ENCODE measurements around the gene SLC22A23. TPM values are rescaled to one million over a fixed set of nuclear protein-coding genes. Genes with fewer than 3 reads are reported as not detected.

The SLC22A23 gene
- total and polyA plus RNA-seq, 4 donors: 26.9 to 56.8 (median 41.7) TPM

GRCh38 chr6:3277851-3278416 lies 178.9 kb downstream of the SLC22A23 start:
- Histone ChIP-seq H3K9me3 (ENCODE audit: control insufficient read depth, insufficient read depth, low read length) (no peaks in the 10 kb centered on the region), H3K27ac (ENCODE audit: low read depth, low read length) (no peak overlapping the region)
- no peak for DNase-seq (ENCODE audit: low read depth in 4 of 6, low spot score in 6 of 6)

GRCh38 chr6:3277251-3277650 lies 179.6 kb downstream of the SLC22A23 start:
- no peak overlapping the region for H3K27ac ChIP-seq (ENCODE audit: low read depth, low read length)
- peaks cover 21% of the 10 kb centered on the region for H3K4me1 ChIP-seq (ENCODE audit: control insufficient read depth, insufficient read depth, low read length)
- WGBS (ENCODE audit: insufficient coverage): 77% methylated on average over 12 of the region's 12 CpGs
- H3K36me3 ChIP-seq (ENCODE audit: control insufficient read depth, insufficient read depth, low read length): peaks cover 48% of the 10 kb centered on the region
- no peak overlapping the region for H3K4me3 ChIP-seq (ENCODE audit: low read depth, low read length)
- H3K9me3 ChIP-seq (ENCODE audit: control insufficient read depth, insufficient read depth, low read length): no peaks in the 10 kb centered on the region
- DNase-seq (ENCODE audit: low read depth in 4 of 6, low spot score in 6 of 6): no peak
- no peaks in the 10 kb centered on the region for H3K27me3 ChIP-seq (ENCODE audit: control insufficient read depth, insufficient read depth, low read length)

More at GRCh38 chr6:3277851-3278416, 178.9 kb downstream of the SLC22A23 start:
- peaks cover 26% of the 10 kb centered on the region for H3K4me1 ChIP-seq (ENCODE audit: control insufficient read depth, insufficient read depth, low read length)
- H3K27me3 ChIP-seq (ENCODE audit: control insufficient read depth, insufficient read depth, low read length): no peaks in the 10 kb centered on the region
- no peak overlapping the region for H3K4me3 ChIP-seq (ENCODE audit: low read depth, low read length)
- peaks cover 44% of the 10 kb centered on the region for H3K36me3 ChIP-seq (ENCODE audit: control insufficient read depth, insufficient read depth, low read length)
- WGBS (ENCODE audit: insufficient coverage): 72% methylated on average over 5 of the region's 9 CpGs

- peaks cover 13% of the 10 kb centered on the region for H3K4me1 ChIP-seq (ENCODE audit: control insufficient read depth, insufficient read depth, low read length)
- WGBS (ENCODE audit: insufficient coverage): 73% methylated on average over 15 of the region's 20 CpGs
- no peak for DNase-seq (ENCODE audit: low read depth in 4 of 6, low spot score in 6 of 6)
Observed at GRCh38 chr6:3276174-3277167, 180.4 kb downstream of the SLC22A23 start.

GRCh38 chr6:3273707-3274521 lies 182.9 kb downstream of the SLC22A23 start:
- Histone ChIP-seq H3K4me3 (ENCODE audit: low read depth, low read length) (no peak overlapping the region), H3K4me1 (ENCODE audit: control insufficient read depth, insufficient read depth, low read length) (peaks cover 4% of the 10 kb centered on the region), H3K36me3 (ENCODE audit: control insufficient read depth, insufficient read depth, low read length) (peaks cover 68% of the 10 kb centered on the region), H3K27me3 (ENCODE audit: control insufficient read depth, insufficient read depth, low read length) (no peaks in the 10 kb centered on the region), H3K27ac (ENCODE audit: low read depth, low read length) (no peak overlapping the region), H3K9me3 (ENCODE audit: control insufficient read depth, insufficient read depth, low read length) (no peaks in the 10 kb centered on the region)
- DNase-seq (ENCODE audit: low read depth in 4 of 6, low spot score in 6 of 6): no peak
- 89% methylated on average over 8 of the region's 9 CpGs for WGBS (ENCODE audit: insufficient coverage)

More at GRCh38 chr6:3276174-3277167, 180.4 kb downstream of the SLC22A23 start:
- Histone ChIP-seq H3K27me3 (ENCODE audit: control insufficient read depth, insufficient read depth, low read length) (no peaks in the 10 kb centered on the region), H3K36me3 (ENCODE audit: control insufficient read depth, insufficient read depth, low read length) (peaks cover 55% of the 10 kb centered on the region), H3K9me3 (ENCODE audit: control insufficient read depth, insufficient read depth, low read length) (no peaks in the 10 kb centered on the region), H3K4me3 (ENCODE audit: low read depth, low read length) (no peak overlapping the region), H3K27ac (ENCODE audit: low read depth, low read length) (no peak overlapping the region)

- 91% methylated on average over 26 of the region's 32 CpGs for WGBS (ENCODE audit: insufficient coverage)
- peaks cover 71% of the 10 kb centered on the region for H3K36me3 ChIP-seq (ENCODE audit: control insufficient read depth, insufficient read depth, low read length)
Observed at GRCh38 chr6:3272911-3273547, 183.8 kb downstream of the SLC22A23 start.

GRCh38 chr6:3271756-3272155 lies 185.1 kb downstream of the SLC22A23 start:
- DNase-seq (ENCODE audit: low read depth in 4 of 6, low spot score in 6 of 6): no peak
- Histone ChIP-seq H3K4me3 (ENCODE audit: low read depth, low read length) (no peak overlapping the region), H3K27ac (ENCODE audit: low read depth, low read length) (no peak overlapping the region), H3K36me3 (ENCODE audit: control insufficient read depth, insufficient read depth, low read length) (peaks cover 63% of the 10 kb centered on the region), H3K27me3 (ENCODE audit: control insufficient read depth, insufficient read depth, low read length) (no peaks in the 10 kb centered on the region), H3K4me1 (ENCODE audit: control insufficient read depth, insufficient read depth, low read length) (no peaks in the 10 kb centered on the region), H3K9me3 (ENCODE audit: control insufficient read depth, insufficient read depth, low read length) (no peaks in the 10 kb centered on the region)
- WGBS (ENCODE audit: insufficient coverage): 91% methylated on average over 13 of the region's 13 CpGs

More at GRCh38 chr6:3272911-3273547, 183.8 kb downstream of the SLC22A23 start:
- no peaks in the 10 kb centered on the region for H3K27me3 ChIP-seq (ENCODE audit: control insufficient read depth, insufficient read depth, low read length)
- H3K4me1 ChIP-seq (ENCODE audit: control insufficient read depth, insufficient read depth, low read length): peaks cover 4% of the 10 kb centered on the region
- no peak overlapping the region for H3K27ac ChIP-seq (ENCODE audit: low read depth, low read length)
- H3K9me3 ChIP-seq (ENCODE audit: control insufficient read depth, insufficient read depth, low read length): no peaks in the 10 kb centered on the region
- no peak for DNase-seq (ENCODE audit: low read depth in 4 of 6, low spot score in 6 of 6)
- H3K4me3 ChIP-seq (ENCODE audit: low read depth, low read length): no peak overlapping the region

- peaks cover 65% of the 10 kb centered on the region for H3K36me3 ChIP-seq (ENCODE audit: control insufficient read depth, insufficient read depth, low read length)
- WGBS (ENCODE audit: insufficient coverage): 73% methylated on average over 15 of the region's 15 CpGs
Observed at GRCh38 chr6:3270258-3270657, 186.6 kb downstream of the SLC22A23 start.

GRCh38 chr6:3269281-3269975 lies 187.4 kb downstream of the SLC22A23 start:
- WGBS (ENCODE audit: insufficient coverage): 77% methylated on average over 17 of the region's 27 CpGs

More at GRCh38 chr6:3270258-3270657, 186.6 kb downstream of the SLC22A23 start:
- Histone ChIP-seq H3K9me3 (ENCODE audit: control insufficient read depth, insufficient read depth, low read length) (no peaks in the 10 kb centered on the region), H3K27me3 (ENCODE audit: control insufficient read depth, insufficient read depth, low read length) (no peaks in the 10 kb centered on the region), H3K4me3 (ENCODE audit: low read depth, low read length) (no peak overlapping the region), H3K27ac (ENCODE audit: low read depth, low read length) (no peak overlapping the region), H3K4me1 (ENCODE audit: control insufficient read depth, insufficient read depth, low read length) (no peaks in the 10 kb centered on the region)
- no peak for DNase-seq (ENCODE audit: low read depth in 4 of 6, low spot score in 6 of 6)

More at GRCh38 chr6:3269281-3269975, 187.4 kb downstream of the SLC22A23 start:
- no peaks in the 10 kb centered on the region for H3K9me3 ChIP-seq (ENCODE audit: control insufficient read depth, insufficient read depth, low read length)
- DNase-seq (ENCODE audit: low read depth in 4 of 6, low spot score in 6 of 6): peak in 1 of 6 donors; percentile 93
- no peaks in the 10 kb centered on the region for H3K27me3 ChIP-seq (ENCODE audit: control insufficient read depth, insufficient read depth, low read length)
- peaks cover 69% of the 10 kb centered on the region for H3K36me3 ChIP-seq (ENCODE audit: control insufficient read depth, insufficient read depth, low read length)
- no peak overlapping the region for H3K27ac ChIP-seq (ENCODE audit: low read depth, low read length)
- no peaks in the 10 kb centered on the region for H3K4me1 ChIP-seq (ENCODE audit: control insufficient read depth, insufficient read depth, low read length)
- H3K4me3 ChIP-seq (ENCODE audit: low read depth, low read length): no peak overlapping the region

Data from spinal cord (tissue), 10 donors.